ENCODE measurements around the gene SHB.

DNA sequence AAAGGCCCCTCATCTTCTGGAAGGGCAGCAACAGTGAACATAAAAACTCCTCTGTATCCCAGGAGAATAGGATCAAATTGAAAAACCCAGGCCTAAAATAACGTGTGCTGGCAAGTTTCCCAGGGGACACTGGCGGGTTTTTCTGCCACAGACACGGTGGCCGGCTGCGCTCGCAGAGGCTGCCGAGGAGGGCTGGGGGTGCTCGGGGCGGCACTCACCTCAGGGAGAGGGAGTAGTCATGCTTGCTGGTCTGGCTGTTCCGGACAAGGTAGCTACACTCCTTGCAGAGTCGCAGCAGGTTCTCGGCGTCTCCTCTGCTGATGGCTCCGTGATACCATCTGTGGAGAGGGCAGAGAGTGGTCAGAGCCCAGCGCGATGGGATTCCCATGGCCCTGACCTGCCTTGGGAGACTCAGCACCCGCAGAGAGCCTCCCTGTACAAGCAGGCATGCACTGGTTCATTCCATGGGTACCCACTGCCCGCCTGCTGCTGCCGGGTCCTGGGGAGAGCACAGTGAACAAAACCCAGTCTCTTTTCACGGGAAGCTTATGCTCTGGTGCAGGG is 120.5 kb downstream of the SHB start:
- no peak for TF ChIP-seq EZH2 (IDR thresholded peaks at IDR 0.05)
- TF ChIP-seq, protein P1, sequence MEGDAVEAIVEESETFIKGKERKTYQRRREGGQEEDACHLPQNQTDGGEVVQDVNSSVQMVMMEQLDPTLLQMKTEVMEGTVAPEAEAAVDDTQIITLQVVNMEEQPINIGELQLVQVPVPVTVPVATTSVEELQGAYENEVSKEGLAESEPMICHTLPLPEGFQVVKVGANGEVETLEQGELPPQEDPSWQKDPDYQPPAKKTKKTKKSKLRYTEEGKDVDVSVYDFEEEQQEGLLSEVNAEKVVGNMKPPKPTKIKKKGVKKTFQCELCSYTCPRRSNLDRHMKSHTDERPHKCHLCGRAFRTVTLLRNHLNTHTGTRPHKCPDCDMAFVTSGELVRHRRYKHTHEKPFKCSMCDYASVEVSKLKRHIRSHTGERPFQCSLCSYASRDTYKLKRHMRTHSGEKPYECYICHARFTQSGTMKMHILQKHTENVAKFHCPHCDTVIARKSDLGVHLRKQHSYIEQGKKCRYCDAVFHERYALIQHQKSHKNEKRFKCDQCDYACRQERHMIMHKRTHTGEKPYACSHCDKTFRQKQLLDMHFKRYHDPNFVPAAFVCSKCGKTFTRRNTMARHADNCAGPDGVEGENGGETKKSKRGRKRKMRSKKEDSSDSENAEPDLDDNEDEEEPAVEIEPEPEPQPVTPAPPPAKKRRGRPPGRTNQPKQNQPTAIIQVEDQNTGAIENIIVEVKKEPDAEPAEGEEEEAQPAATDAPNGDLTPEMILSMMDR (IDR thresholded peaks at IDR 0.05), result no peak
